Fibroblast of lung (primary cell): ENCODE data around the gene STS. TPM values are rescaled to one million over a fixed set of nuclear protein-coding genes. Genes with fewer than 3 reads are reported as not detected.

ENCODE experiments used
- DNase-seq, 2 donors: peaks; one replicate each; pipeline versions ENCODE4 v3.0.0 to v3.0.0-alpha.2; 2010; ENCODE audit warnings: low read depth in 2 of 2
- H2AFZ ChIP-seq: 2 replicates; pipeline ENCODE4 v1.5.1; 2012; ENCODE audit warnings: low read length, control low read depth, inconsistent platforms
- H3K27ac ChIP-seq: 2 replicates; pipeline ENCODE4 v1.5.1; 2011; ENCODE audit warnings: low read length, control low read depth; ENCODE audit not compliant: insufficient read depth
- H3K27me3 ChIP-seq: 2 replicates; pipeline ENCODE4 v1.5.1; 2011; ENCODE audit warnings: mild to moderate bottlenecking, low read length; ENCODE audit not compliant: control insufficient read depth, insufficient read depth
- H3K36me3 ChIP-seq: 2 replicates; pipeline ENCODE4 v1.5.1; 2011; ENCODE audit warnings: low read length; ENCODE audit not compliant: control insufficient read depth, insufficient read depth
- H3K4me1 ChIP-seq: 2 replicates; pipeline ENCODE4 v1.5.1; 2011; ENCODE audit warnings: low read length; ENCODE audit not compliant: control insufficient read depth, insufficient read depth; ENCODE audit errors: extremely low read depth
- H3K4me2 ChIP-seq: 2 replicates; pipeline ENCODE4 v1.5.1; 2011; ENCODE audit warnings: low read length, control low read depth; ENCODE audit not compliant: insufficient read depth; ENCODE audit errors: extremely low read depth
- H3K4me3 ChIP-seq, 4 experiments: fragments of 200-600 bp in 1 of 4; sonication (generic) in 1 of 4; replicated peaks in 1 of 4; 2 replicates each; pipeline ENCODE4 v1.5.1; 2011 to 2016; ENCODE audit warnings: low read length in 4 of 4, low read depth in 3 of 4, mild to moderate bottlenecking in 3 of 4, control low read depth in 2 of 4, inconsistent platforms in 1 of 4, mixed read lengths in 1 of 4; ENCODE audit not compliant: insufficient read depth in 1 of 4; ENCODE audit errors: control extremely low read depth in 1 of 4
- H3K79me2 ChIP-seq: 2 replicates; pipeline ENCODE4 v1.5.1; 2012; ENCODE audit warnings: mild to moderate bottlenecking, low read length, inconsistent platforms; ENCODE audit not compliant: control insufficient read depth, insufficient read depth
- H3K9ac ChIP-seq: 2 replicates; pipeline ENCODE4 v1.5.1; 2011; ENCODE audit warnings: mild to moderate bottlenecking, low read length, control low read depth; ENCODE audit not compliant: insufficient read depth
- H3K9me3 ChIP-seq: 2 replicates; pipeline ENCODE4 v1.5.1; 2012; ENCODE audit warnings: low read depth, low read length; ENCODE audit not compliant: control insufficient read depth, insufficient read depth
- H4K20me1 ChIP-seq: 2 replicates; pipeline ENCODE4 v1.5.1; 2011; ENCODE audit warnings: low read length; ENCODE audit not compliant: control insufficient read depth, insufficient read depth; ENCODE audit errors: extremely low read depth
- EZH2 ChIP-seq: IDR thresholded peaks from 2 replicates; pipeline ENCODE4 v1.5.1; 2012; ENCODE audit warnings: low read length, control low read depth, mild to moderate bottlenecking; ENCODE audit errors: missing control alignments
- polyA plus RNA-seq, 2 donors: library from polyadenylated mRNA; depleted of rRNA in 1 of 2; stranded (reverse) in 1 of 2; unstranded in 1 of 2; fragments of >200 nt; gene quantifications; 2 replicates each; pipeline ENCODE4 v1.2.1, GENCODE V29; 2011 to 2012; ENCODE audit warnings: missing spikeins in 1 of 2
- total RNA-seq: library from RNA; depleted of rRNA; stranded (reverse); fragments of >200 nt; gene quantifications from 2 replicates; pipeline ENCODE4 v1.2.1, GENCODE V29; 2014
- TF ChIP-seq, protein P1 (sequence below), 2 donors: IDR thresholded peaks in 1 of 2; conservative IDR thresholded peaks in 1 of 2; 1 replicate in 1 of 2; 2 replicates in 1 of 2; pipeline ENCODE4 v1.5.1; 2011 to 2012; ENCODE audit warnings: low read length in 2 of 2, control low read depth in 1 of 2, inconsistent platforms in 1 of 2, low read depth in 1 of 2, mild to moderate bottlenecking in 1 of 2

STS gene
- total and polyA plus RNA-seq, 2 donors (not counting 1 experiment from before 2014, with no cell fraction given): 5.0 to 13.1 TPM

DNA sequence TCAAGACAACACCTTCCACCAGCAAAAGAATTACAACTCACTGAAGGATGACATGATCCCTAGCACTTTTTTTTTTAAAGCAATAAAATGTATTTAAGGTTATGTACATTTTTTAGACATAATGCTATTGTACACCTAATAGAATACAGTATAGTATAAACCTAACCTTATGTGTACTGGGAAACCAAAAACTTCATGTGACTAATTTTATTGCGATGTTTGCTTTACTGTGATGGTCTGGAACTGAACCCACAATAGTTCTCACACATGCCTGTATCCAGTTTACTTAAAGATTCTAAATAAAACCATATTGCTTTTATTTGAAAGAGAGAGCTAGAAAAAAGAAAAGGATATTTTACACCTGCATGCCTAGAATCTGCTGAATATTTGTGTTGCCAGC is 4.4 kb upstream of the STS start:
- H2AFZ ChIP-seq: no peak overlapping the region
- peaks cover 22% of the 10 kb centered on the region for H3K79me2 ChIP-seq
- H3K4me1 ChIP-seq: peaks cover 8% of the 10 kb centered on the region
- no peak for DNase-seq
- no peak overlapping the region for H3K27ac ChIP-seq
- TF ChIP-seq, protein P1, sequence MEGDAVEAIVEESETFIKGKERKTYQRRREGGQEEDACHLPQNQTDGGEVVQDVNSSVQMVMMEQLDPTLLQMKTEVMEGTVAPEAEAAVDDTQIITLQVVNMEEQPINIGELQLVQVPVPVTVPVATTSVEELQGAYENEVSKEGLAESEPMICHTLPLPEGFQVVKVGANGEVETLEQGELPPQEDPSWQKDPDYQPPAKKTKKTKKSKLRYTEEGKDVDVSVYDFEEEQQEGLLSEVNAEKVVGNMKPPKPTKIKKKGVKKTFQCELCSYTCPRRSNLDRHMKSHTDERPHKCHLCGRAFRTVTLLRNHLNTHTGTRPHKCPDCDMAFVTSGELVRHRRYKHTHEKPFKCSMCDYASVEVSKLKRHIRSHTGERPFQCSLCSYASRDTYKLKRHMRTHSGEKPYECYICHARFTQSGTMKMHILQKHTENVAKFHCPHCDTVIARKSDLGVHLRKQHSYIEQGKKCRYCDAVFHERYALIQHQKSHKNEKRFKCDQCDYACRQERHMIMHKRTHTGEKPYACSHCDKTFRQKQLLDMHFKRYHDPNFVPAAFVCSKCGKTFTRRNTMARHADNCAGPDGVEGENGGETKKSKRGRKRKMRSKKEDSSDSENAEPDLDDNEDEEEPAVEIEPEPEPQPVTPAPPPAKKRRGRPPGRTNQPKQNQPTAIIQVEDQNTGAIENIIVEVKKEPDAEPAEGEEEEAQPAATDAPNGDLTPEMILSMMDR (conservative IDR thresholded peaks at IDR 0.05 in 1 of 2, IDR thresholded peaks at IDR 0.05 in 1 of 2; ENCODE audit: low read depth in 1 of 2, low read length in 2 of 2): no peak
- no peak for TF ChIP-seq EZH2
- no peaks in the 10 kb centered on the region for H3K9me3 ChIP-seq
- no peak overlapping the region for H3K4me3 ChIP-seq
- no peaks in the 10 kb centered on the region for H4K20me1 ChIP-seq
- no peak overlapping the region for H3K4me2 ChIP-seq
- H3K9ac ChIP-seq: no peak overlapping the region
- no peaks in the 10 kb centered on the region for H3K36me3 ChIP-seq
- no peaks in the 10 kb centered on the region for H3K27me3 ChIP-seq

DNA sequence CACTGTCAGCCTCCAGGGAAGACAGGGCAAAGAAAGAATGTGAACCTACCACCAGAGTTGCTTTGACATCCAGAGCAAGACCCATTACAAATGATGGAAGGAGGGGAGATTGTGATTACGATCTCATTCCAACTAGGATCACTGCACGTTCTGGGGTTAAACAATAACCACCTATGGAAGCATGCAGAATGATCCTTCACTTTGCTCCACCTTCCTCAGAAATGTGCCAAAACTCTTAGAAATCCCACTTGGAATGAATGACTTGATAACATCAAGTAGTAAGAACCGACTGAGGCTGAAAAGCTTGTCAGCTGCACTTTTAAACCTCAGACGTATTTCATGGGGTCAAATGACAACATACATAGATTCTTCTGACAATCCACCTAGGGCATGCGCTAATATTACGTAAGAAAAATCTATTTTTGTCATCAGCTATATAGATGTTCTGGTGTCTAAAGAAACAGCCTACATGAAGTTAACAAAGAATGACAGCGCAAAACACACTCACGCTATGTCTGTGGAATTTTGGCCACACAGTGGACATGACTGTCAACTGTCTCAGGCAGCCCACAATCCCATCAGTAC is 3.5 kb upstream of the STS start:
- H3K36me3 ChIP-seq: no peaks in the 10 kb centered on the region
- no peak for DNase-seq
- no peak overlapping the region for H3K4me3 ChIP-seq
- H3K9ac ChIP-seq: no peak overlapping the region
- TF ChIP-seq EZH2: no peak
- TF ChIP-seq, protein P1 (conservative IDR thresholded peaks at IDR 0.05 in 1 of 2, IDR thresholded peaks at IDR 0.05 in 1 of 2; ENCODE audit: low read depth in 1 of 2, low read length in 2 of 2): no peak
- no peaks in the 10 kb centered on the region for H3K27me3 ChIP-seq
- no peak overlapping the region for H3K4me2 ChIP-seq
- peaks cover 8% of the 10 kb centered on the region for H3K4me1 ChIP-seq
- H3K9me3 ChIP-seq: no peaks in the 10 kb centered on the region
- H3K79me2 ChIP-seq: peaks cover 20% of the 10 kb centered on the region
- no peaks in the 10 kb centered on the region for H4K20me1 ChIP-seq
- H2AFZ ChIP-seq: no peak overlapping the region
- no peak overlapping the region for H3K27ac ChIP-seq

DNA sequence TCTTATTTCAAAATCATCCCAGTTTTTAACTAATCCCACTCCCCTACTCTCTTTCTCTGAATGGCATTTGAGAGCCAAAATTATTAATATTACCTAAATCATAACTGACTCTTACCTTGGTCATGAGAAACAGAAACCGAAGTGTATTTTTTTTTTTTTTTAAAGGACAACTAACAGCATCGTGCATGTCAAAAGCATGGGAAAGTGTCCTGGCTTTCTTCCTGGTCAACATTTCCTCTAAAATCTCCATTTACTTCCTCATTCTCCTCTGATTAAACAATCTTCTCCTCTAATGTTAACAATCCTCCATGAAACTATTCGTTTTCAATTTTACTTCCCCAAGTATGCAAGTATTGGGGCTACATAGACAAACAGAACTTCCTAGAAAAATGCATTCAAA is 2.1 kb upstream of the STS start:
- Histone ChIP-seq H3K4me1 (no peaks in the 10 kb centered on the region), H3K9ac (no peak overlapping the region), H4K20me1 (no peaks in the 10 kb centered on the region), H2AFZ (no peak overlapping the region), H3K79me2 (peaks cover 20% of the 10 kb centered on the region), H3K4me2 (peak overlapping the region; percentile 15), H3K27me3 (no peaks in the 10 kb centered on the region), H3K27ac (no peak overlapping the region), H3K4me3 (no peak overlapping the region), H3K36me3 (no peaks in the 10 kb centered on the region), H3K9me3 (no peaks in the 10 kb centered on the region)
- no peak for DNase-seq
- TF ChIP-seq EZH2: no peak
- TF ChIP-seq, protein P1 (conservative IDR thresholded peaks at IDR 0.05 in 1 of 2, IDR thresholded peaks at IDR 0.05 in 1 of 2; ENCODE audit: low read depth in 1 of 2, low read length in 2 of 2): no peak
